ENCODE data around the gene RAD9A.

GRCh38 chr11:67371911-67372320, 19.9 kb upstream of the RAD9A start:
- TF ChIP-seq EZH2phosphoT487 (IDR thresholded peaks at IDR 0.05; ENCODE audit: insufficient read depth, low read depth) (no peak), EZH2 (IDR thresholded peaks at IDR 0.05; ENCODE audit: insufficient read depth, poor library complexity, severe bottlenecking) (no peak)

Measured in GM23248 (cell line).